ENCODE data around the gene PROCR.

- TF ChIP-seq POLR2A (IDR thresholded peaks at IDR 0.05) (no peak), CTCF (IDR thresholded peaks at IDR 0.05) (no peak)
These were observed 2.8 kb downstream of the PROCR start for GRCh38 chr20:35174458-35175216.
